NCI-H748 (cell line): Measurements from ENCODE around the gene ARID3C.

ENCODE experiments used
- DNase-seq: peaks from one replicate; lab custom pipeline; 2025; ENCODE audit not compliant: unreplicated experiment; lab: John Stamatoyannopoulos, UW

ARID3C gene

DNA sequence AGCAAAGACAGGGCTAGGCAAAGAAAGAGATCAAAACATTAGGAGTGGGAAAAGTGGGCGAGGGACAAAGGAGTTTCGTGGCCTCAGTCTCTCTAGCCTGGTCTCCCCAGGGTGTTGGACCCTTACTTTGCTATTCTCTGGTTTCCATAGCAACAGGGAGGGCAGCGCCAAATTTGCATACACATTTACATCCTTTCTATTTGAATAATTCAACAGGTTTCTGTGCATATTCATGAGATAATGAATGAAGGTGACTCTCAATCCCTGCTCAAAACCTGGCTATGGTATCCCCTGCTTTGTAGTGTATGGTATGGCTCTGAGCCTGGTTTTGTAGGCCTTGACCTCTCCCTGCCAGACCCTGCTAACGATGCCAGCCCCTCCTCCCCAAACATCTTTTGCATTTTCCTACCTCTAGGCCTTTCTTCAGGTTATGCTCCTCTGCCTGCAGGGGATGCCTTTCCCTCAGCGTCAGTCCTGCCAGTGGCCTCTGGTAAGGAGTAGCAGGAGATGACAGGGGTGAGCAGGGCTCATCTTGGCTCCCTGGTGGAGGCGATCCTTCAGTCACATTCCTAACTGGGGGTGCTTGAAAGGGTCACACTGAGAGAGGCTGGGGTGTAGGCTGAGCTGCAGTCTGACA is 26.8 kb downstream of the ARID3C start:
- DNase-seq = no peak

DNA sequence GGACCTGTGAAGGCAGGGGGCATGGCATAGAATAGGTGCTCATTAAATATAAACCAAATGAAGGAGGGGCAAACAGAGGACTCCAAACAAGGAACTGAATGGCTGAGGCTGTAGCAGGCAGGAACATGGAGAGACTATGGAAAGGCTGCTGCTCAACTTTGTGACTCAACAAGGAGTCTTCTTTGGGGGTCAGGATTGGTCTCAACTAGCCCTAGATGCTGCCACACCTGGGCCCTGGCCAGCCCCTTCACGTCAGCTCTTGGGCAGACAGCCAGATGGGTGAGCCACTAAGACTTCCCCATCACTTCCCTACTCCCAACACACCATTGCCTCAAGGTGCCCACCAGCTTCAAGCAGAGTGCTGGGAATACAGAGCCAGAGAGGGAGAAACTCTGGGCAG is 28.0 kb downstream of the ARID3C start:
- DNase-seq = no peak

- DNase-seq = no peak
Observed at GRCh38 chr9:34599546-34599945, 29.3 kb downstream of the ARID3C start.

GRCh38 chr9:34594177-34594576 is 34.7 kb downstream of the ARID3C start:
- DNase-seq = no peak

DNA sequence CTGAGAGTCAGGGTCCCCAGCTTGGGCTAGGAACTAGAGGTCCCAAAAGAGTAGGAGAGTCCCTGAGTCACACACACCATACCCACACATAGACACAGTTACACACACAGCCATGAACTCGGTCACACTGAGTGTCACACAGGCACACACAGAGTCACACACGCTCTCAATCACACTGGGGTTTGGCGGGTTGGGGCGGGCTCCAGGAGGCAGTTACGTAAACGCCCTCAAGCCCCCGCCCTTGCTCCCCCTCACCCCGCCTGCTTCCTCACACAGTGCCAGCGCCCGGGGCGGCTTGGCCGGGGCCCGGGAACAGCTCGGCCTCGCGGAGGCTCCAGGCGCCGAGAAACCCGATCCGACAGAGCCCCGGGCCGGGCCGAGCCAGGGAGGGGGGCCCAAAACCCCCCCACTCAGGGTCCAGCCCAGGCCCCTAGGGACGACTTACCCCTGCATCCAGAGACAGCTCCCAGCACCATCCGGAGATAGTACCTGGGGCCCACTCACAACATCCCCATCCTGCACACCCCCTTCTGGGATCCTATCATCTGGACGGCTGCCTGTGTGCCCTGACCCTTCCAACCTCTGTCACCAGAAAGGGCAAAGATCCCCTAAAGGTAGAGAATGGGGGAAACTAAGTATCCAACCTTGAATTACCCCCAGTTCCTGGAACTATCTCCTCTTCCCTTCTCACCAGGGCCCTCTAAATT is 35.8 kb downstream of the ARID3C start:
- peak; percentile 25 for DNase-seq

- no peak for DNase-seq
Observed at GRCh38 chr9:34591917-34592866, 36.7 kb downstream of the ARID3C start.

GRCh38 chr9:34591248-34591916 is 37.5 kb downstream of the ARID3C start:
- peak; percentile 77 for DNase-seq

DNA sequence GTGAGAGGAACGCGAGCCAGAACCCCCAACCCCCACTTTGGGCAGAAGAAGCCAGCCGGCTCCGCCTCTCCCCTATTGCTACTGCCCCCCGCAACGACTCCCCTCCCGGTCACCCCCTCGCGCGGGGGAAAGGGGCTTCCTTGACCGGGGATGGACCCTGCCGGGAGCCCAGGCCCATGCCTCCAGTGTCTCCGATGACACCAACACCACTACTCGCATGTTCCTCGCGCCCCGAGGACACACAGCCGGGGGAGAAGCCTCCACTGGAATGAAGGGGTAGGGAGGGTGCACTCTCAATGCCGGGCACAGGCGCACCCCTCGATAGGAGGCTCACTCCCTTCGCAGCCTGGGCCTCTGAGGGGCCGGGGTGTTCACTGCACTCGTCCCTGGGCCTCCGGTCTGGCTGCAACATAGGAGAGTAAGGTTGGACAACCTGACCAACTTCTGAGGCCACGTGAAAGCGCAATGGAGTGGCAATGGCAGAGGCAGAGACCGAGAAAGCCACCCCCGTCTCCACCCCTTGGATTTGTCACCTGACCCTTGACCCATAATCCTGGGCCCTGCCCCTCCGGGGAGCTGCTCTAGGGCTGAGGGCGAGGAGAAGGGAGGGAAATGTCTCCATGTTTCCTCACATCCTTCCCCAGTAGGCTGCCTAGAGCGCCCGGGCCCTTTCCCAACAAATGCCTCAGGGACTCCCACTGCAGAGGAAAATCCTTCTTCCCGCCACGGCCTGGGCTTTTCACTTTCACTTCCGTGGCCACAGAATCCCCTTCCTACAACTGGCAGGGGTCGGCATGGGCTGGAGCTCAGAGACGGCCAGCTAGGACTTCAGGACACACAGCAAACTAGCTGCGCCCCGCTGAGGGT is 38.3 kb downstream of the ARID3C start:
- DNase-seq = peak; percentile 43

- peak; percentile 72 for DNase-seq
Observed at GRCh38 chr9:34589636-34590380, 39.1 kb downstream of the ARID3C start, which contains the start of gene CNTFR. Gene CNTFR (minus strand): TSS chr9:34589724. CDS start chr9:34568981, 20,743 bp downstream.

- peak; percentile 62 for DNase-seq
Observed at GRCh38 chr9:34588671-34589635, 39.9 kb downstream of the ARID3C start.

- DNase-seq = no peak
Observed at GRCh38 chr9:34587271-34587670, 41.6 kb downstream of the ARID3C start.

DNA sequence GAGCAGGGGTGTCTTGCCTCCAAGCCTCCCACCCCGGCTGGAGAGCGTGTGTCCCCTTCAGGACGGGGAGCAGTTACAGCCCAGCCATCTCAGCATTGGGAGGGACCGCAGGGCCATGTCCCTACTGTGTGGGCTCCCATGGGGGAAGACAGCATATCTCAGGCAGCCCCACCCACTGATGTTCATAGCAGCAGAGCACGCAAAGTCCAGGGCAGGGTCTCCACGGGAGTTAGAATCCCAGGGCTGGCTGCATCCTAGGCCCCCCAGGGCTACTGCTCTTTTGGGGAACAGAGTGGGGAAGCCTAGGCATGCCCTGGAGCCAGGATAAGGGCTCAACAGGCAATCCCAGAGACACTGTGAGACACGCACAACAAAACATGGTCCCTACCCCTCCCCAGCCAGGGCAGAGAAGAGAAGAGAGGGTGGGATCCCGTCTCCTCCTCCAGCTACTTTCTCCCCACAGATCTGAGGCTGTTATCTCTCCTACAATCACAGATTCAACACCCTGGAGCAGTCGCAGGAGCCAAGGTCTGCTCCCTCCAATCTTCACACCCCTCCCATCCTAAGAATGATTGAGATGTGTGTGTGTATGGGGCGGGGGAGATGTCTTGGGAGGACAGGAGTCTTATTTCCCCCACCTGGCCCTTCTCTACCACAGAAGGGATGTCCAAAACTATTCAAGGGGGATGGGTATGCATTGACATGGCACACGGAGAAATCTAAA is 42.8 kb downstream of the ARID3C start:
- DNase-seq = no peak

GRCh38 chr9:34584970-34585369 is 43.9 kb downstream of the ARID3C start:
- DNase-seq = no peak

DNA sequence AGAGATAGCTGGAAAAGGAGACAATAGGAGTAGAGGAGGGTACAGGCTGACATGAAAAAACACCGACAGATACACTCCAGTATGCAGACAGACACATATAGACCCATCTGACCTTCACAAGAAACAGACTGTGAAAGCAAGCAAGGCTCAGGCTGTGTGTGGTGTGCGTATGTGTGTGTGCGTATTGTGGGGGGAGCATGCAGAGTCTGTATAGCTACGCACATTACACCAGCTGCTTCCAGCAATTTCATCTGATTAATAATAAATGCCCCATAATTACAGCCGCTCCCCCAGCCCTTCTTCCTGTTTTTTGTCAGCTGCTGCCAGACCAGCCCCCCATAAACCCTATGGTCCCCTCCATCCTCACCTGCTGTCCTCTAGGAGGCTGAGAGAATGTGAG is 46.1 kb downstream of the ARID3C start:
- peak; percentile 41 for DNase-seq

DNA sequence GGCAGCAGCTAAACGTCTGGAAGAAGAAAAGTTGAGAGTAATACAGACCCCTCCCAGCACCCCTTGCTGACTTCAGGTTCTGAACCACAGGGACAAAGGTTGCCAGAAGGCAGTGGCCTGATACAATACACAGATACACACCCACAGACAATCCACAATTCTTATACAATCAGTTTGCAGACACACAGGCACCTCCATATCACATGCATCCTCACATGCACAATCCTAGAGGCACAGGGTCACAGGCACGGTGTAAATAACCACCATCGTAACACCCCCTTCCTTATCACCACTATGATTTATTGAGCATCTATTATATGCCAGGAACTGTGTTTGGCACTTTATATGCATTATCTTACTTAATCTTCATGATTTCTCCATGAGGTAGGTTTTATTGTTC is 47.5 kb downstream of the ARID3C start:
- DNase-seq = no peak

DNA sequence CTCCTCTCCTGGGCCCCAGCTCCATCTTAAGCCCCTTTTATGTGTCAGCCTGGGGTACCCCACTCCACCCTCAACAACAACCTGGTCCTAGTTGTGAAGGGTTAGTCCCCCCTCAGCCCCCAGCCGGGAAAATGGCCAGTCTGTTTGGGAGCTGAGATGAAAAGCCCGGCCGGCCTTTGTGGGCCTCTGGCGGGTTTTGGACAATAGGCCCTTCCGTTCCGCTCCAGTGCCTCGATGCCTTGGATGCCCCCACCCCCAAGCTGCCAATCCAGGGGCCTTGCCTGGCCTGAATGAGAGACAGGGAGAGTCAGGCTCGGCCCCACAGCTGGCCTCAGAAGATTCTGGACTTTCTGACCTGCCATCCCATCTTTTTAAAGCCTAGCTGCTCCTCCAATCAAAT is 48.5 kb downstream of the ARID3C start:
- peak; percentile 45 for DNase-seq

GRCh38 chr9:34579808-34580163 is 49.1 kb downstream of the ARID3C start:
- DNase-seq = no peak
